Measurements from ENCODE around the gene GALNT2.

Gene GALNT2

DNA sequence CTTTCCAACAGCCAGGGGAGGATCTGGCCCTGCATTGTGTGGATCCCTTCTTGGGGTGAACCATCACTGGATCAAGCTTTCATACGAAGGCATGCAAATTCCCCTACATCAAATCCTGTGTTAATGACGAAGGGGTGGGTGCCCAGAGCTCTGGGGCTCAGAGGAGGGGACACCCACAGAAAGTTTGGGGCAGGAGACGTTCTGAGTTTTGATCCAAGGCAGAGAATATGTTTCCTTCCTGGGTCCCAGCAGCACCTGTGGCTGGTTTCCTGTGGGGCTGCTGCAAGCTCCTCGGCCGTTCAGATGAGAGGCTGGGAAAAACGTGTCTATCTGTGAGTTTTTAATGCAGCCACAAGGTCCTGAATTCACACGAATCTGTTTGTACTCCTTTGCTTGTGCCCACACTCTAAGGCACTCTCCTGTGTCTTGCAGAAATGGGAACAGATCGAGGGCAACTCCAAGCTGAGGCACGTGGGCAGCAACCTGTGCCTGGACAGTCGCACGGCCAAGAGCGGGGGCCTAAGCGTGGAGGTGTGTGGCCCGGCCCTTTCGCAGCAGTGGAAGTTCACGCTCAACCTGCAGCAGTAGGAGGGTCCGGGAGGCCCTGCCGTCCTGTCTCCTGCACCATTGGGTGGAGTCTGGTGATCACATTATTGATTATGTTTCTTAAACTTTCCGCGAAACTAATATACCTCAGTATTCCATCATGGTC is 212.0 kb downstream of the GALNT2 start:
- no peak for DNase-seq (ENCODE audit: low spot score)

DNA sequence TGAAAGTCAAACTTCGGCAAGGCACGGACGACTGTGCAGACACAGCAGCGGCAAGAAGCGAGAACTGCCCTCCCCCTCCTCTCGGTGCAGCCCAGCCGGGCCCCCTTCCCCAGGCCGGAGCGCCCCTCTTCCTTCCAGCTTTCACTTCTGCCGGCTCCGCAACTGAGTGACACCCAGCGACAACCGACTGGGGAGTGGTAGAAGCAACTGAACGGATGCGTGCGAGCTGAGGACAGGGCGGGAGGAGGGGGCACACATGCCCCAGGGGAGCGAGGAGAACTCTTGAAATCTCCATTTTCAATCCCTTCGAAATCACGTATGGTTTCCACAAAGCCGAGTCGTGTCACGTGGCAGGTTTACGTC is 212.5 kb downstream of the GALNT2 start:
- no peak for DNase-seq (ENCODE audit: low spot score)

DNA sequence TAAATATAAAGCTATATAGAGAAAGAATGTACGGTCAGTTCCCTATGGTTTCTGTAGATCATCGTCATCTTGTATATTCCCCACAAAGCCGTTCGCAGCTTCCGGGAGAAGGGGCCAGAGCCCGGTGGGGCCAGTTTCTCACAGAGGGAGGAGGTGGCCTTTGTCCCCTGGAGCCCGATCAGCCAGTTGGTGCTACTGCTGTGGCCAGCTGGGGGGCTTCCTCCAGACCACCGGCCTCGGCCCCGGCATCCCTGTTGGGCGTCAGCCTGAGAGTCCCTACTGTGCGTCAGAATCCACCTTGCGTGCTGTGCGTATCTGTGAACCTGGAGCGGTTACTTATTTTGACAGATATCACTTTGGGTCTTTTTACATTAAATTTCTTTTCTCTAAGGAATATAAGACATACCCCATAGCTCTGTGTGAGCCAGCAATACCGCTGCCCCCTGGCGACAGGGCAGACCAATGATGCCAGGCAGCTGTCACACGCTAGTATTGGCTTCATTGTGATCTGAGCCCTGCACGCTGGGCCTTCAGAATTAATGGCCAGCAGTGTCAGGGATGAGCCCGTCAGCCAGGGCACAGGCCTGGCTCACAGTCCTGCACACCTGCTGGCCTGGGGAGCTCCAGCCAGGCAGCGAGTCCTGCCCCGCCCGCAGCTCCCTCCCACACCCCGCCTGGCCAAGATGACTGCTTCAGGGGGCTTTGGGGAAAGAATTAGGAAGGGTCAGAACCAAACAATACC is 213.2 kb downstream of the GALNT2 start:
- no peak for DNase-seq (ENCODE audit: low spot score)

DNA sequence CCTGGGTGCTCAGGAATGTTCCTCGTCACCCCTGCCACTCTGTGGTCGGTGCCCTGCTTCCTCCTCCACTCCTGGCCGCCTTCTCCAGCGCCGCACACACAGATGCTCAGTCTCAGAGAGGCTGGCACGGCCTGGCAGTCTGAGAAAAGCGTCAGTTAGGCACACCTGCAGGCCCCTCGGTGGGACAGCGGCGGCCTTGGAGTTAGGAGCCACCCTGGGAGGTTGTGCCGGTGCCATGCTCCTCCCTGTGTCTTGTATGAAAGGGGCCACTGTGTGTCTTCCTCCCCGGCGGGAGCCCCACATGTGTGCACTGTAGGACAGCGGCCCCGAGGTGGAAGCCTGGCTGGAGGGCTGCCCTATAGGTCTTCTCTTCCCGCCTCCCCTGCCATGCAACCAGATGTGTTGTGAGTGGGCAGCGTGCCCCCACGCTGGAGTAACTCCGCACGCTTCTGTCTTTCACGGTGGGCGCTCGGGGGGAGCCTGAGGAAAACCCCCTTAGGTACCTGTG is 213.9 kb downstream of the GALNT2 start:
- no peak for DNase-seq (ENCODE audit: low spot score)

DNA sequence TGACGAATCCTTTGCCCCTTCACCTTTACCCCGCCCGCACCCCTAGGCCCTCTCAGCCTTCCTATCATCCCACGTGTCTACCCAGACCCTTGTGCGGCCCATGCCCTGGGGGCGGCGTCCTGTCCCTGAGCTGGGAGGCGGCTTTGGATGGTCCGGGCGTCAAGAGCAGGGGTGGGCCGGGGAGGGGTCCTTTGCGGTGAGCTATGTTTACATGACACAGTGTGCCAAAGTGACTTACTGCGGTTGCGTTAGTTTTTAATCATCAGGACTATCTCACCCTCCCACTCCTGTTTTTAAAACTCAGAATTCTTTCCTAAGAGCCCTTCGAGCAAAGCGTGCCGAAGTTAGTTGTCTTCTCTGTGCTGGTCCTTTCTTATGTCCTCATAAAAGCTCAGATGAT is 214.5 kb downstream of the GALNT2 start:
- no peak for DNase-seq (ENCODE audit: low spot score)

DNA sequence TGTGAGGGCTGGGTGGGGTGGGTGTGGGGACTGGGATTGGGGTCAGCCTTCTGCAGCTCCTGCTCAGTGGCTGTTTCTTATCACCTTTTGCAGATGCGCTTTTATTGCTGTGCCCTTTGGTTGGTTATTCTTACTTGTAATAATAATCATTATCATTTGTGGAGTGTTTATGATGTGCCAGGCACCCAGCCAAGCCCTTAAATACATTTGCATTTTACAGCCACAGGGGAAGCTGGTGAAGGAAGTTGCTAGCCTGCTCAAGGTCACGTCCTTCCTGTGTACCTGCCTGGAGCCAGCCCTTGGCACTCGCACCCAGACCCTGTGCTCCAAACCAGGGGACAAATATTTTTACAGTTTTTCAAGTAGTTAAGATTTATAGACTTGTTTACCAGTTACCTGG is 215.1 kb downstream of the GALNT2 start:
- DNase-seq (ENCODE audit: low spot score) = no peak

DNA sequence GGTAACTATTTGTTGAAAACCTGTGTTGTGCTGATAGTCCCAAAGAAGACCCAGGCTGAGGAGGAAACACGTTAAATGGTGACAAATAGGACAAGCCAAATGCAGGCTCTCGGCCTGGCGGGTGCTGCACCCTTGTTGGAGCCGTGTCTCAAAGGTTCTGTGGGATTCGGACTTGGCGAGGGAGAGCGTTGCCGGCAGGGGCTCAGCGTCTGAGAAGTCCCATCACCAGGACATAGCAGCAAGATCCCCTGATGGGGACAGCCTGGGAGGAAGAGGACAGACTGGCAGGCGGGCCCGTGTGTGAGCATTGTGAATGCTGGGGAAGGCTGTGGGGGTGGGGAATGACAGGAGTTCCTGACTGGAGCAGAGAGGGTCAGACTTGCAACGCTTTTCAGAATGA is 216.6 kb downstream of the GALNT2 start:
- DNase-seq (ENCODE audit: low spot score) = no peak

DNA sequence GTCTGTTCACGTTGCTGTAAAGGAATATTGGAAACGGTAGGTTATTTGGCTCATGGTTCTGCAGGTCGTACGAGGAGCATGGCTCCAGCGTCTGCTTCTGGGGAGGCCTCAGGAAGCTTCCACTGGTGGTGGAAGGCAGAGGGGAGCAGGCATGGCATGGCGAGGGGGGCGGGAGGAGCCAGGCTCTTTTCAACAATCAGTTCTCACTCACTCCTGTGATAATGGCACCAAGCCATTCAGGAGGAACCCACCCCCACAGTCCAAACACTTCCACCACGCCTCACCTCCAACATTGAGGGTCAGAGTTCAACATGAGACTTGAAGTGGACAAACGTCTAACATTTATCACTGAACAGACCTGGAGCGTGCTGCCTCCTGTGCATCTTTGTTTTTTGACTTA is 217.9 kb downstream of the GALNT2 start:
- DNase-seq (ENCODE audit: low spot score) = no peak

DNA sequence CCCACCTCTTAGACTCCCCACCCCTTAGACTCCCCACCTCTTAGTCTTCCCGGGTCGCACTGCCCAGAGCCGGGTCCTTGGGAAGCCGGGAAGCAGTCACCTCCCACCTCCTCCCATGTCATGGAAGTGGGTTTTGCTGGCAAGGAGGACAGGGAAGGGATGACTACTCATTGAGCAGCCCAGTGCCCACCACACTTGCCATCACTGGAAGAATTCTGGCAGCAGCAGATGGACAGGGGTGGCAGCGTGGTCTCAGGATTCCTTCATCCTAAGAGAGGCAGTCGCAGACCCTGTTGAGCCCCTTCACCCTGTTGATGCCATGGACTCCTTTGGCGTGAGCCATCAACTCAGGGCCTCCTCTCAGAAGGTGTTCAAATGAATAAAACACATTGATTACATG is 218.3 kb downstream of the GALNT2 start:
- no peak for DNase-seq (ENCODE audit: low spot score)

DNA sequence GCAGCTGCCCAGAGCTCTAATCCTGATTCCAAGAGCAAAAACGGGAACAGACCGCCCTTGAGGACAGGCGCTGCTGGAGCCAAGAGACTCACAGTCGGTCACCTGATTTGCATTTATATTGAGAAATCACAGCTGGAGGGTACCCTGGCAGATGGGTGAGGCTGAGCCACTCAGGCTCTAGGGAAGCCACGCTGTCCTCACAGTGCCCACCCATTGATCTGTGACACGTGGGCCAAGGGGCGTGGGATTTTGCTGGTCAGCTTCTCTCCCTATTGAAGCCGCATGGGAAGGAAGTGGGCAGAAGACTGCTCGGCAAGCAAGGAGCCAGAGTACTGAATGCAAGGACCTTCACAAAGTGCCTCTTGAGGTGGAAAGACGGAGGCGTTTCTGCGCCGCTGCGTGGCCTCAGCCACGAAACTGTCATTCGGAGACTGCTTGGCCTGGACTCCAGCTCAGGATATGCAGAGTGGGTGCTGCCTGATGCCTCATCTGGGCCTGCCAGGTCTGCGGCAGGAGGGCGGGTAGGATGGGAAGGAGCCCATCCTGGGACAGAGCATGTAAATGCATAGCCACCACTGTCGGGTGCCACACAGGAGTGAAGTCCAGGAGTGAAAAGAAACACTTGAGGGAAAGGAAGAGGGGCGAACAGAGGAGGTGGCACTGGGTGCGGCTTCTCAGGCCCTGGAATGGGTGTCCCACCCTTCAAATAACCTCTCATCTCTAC is 219.3 kb downstream of the GALNT2 start:
- no peak for DNase-seq (ENCODE audit: low spot score)

DNA sequence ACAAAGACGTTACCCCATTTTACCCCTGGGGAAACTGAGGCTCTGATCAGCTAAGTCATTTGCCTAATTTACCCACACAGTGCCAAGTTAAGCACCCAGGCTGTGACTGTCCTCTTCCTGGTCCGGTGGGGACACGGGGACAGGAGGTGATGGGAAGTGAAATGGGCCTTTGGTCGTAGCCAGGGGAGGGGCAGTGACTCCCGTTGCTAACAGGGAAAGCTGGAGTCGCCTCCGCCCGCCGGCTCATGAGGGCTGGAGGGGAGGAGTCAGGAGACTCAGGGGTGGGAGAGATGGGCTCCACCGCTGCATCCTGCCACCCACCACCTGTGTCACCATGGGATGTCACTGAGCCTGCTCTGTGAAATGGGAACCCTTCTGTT is 219.8 kb downstream of the GALNT2 start:
- DNase-seq (ENCODE audit: low spot score) = no peak

DNA sequence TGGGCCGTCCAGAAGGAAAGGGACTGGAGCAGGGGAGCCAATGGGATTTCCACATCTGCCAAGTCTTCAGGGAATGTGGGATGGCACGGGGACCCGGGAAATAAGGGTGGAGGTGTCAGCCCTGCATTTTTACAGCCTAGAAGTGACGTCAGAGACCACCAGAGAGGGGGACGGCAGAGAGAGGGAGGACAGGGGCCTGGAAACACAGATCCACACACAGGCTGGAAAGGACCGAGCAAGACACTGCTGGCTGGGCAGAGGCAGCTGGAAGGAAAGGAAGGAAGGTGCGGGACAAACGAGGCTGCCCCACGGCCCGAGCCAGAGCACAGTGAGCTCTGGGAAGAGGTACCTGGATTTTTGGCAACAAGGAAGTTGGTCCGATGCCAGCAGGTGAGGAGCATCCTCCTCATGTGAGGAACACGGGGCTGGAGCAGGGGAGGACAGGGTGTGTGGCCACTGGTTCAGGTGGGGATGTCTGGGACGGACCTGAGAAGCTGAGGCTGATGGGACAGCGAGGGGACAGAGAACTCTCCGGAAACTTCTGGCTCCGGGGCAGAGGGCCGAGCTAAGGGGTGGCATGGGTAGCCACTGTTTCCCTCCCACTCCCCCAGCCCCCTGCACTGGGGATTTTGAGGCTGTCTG is 220.8 kb downstream of the GALNT2 start:
- DNase-seq (ENCODE audit: low spot score) = no peak

DNA sequence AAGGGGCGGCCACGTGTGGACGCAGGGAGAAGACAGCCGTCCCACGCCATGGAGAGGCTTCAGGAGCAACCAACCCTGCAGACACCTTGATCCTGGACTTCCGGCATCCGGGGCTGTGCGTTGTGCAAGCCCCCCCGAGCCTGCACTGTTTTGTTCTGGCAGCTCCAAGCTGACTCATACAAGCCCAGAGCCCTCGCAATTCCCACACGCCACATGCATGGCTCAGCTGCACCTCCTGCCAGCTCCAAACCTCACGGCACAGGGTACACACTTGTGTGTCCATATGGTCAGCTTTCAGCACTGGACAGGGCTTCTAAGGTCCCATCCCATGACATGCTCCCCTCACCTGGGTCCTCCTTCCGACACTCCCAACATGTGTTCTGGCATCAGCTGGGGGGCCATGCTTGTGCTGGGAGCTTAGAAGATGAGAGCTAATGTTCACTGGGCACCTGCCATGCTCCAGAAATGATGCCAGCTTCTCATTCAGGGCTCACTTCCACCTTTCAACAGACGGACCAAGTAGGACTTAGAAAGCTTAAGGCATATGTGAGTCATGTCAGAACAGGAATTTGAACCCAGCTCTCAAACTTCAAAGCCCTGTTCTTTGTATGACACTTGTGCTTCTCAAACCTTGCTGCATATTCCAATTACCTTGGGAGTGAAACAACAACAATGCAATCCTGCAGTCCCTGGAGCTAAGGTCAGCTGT is 221.8 kb downstream of the GALNT2 start:
- peak; percentile 32 for DNase-seq (ENCODE audit: low spot score)

DNA sequence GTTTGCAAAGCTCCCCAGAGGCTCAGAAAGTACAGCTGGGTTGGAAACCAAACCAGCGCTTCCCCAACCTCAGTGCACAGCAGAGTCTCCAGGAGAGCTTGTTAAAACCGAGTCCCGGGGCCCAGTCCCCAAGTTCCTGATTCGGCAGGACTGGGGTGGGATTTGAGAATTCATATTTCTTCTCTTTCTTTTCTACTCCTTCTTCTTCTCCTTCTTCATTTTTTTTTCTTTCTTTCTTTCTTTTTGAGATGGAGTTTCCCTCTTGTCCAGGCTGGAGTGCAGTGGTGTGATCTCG is 222.3 kb downstream of the GALNT2 start:
- no peak for DNase-seq (ENCODE audit: low spot score)

DNA sequence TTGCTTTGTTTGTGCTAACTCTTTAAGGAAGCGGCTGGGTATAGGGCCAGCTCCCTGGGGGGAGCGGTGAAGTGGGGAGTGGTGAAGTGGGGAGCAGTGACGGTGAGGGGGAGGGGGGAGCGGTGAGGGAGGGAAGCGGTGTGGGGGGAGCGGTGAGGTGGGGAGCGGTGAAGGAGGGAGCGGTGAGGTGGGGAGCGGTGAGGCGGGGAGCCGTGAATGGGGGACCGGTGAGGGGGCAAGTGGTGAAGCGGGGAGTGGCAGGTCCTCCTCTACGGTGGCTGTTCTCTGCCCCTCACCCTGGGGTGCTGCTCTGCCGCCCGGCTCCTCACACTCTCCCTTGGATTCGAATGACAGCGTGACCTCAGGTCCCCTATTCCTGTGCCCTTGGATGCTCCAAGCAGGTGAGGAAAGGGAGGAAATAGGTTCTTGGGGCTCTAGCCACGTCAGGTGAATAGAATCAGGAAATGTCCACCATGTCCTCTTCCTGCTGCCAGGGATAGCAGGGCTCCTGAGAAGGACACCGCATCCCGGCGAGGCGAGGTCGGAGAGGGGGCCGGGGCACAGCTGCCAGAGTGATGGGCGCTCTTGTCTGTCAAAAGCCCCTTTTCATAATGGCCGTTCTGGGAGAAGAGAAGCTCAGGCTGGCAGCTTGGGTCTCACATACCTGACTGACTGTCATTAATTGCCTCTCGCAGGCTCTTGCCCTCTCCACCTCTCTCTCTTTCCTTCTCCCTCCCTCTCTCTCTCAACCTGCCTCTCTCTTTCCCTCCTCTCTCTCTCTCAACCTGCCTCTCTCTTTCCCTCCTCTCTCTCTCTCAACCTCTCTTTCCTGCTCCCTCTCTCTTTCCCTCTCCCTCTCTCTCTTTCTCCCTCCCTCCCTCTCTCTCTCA is 224.9 kb downstream of the GALNT2 start:
- no peak for DNase-seq (ENCODE audit: low spot score)

DNA sequence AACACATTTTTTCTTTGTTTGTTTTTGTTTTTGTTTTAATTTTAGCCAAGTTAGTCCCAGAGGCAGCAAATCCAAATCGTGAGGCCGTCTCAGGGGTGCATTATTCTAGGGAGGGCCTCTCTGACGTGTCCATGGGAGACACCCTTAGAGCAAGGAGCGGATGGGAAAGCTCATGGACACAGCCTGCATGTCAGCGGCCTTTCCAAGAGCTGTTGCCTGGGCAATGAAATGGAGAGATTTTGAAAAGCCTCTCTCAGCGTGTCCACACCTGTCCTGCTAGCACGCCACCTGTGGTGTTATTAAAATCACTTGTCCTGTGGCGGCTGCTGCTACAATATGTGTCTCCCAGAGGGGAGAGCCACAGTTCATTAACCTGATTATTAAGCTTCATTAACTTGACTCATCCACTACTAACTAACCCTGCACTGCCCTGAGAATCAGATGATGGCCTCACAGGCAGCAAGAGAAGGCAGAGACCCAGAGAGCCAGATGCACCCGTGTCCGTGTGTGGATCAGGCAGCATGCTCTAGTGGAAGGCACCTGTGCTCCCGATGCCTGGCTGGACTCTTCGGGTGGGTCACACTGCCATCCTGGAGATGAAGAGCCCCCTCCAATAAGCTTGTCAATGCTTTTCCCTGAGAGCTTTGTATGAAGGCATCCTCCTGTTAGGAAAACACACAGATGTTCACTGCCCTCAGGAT is 225.8 kb downstream of the GALNT2 start:
- DNase-seq (ENCODE audit: low spot score) = no peak

DNA sequence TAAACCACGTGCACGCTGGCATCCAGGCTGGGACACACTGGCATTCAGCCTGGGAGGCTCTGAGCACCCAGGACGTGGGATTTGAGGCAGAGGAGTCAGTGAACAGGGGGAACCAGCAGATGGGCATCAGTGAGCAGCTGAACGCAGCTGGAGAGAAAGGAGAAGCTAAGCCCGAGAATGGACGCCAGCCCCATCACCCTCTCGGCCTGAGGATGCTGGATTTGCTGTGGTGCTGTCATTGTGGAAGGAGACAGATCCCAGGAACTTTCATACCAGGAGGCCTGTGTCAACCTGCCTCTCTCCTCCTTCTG is 226.3 kb downstream of the GALNT2 start:
- no peak for DNase-seq (ENCODE audit: low spot score)

DNA sequence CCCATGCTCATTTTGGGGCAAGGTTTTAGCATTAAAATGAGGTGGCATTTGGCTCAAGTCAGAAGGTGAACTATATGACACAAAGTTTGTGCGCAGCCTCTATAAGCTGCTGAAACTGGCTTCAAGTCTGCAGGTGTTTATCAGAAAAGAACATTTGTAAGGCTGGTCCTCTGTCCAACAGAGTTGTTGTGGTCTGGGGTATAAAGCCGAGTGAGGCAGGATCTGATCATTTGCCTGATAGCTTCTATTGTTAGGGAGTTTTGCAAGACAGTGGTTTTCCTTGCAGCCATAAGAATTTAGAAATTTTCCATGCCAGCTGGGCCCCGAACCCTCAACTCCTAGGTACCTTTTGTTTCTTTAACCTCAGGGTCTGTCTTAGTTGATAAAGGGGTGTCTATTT is 228.3 kb downstream of the GALNT2 start:
- no peak for DNase-seq (ENCODE audit: low spot score)

DNA sequence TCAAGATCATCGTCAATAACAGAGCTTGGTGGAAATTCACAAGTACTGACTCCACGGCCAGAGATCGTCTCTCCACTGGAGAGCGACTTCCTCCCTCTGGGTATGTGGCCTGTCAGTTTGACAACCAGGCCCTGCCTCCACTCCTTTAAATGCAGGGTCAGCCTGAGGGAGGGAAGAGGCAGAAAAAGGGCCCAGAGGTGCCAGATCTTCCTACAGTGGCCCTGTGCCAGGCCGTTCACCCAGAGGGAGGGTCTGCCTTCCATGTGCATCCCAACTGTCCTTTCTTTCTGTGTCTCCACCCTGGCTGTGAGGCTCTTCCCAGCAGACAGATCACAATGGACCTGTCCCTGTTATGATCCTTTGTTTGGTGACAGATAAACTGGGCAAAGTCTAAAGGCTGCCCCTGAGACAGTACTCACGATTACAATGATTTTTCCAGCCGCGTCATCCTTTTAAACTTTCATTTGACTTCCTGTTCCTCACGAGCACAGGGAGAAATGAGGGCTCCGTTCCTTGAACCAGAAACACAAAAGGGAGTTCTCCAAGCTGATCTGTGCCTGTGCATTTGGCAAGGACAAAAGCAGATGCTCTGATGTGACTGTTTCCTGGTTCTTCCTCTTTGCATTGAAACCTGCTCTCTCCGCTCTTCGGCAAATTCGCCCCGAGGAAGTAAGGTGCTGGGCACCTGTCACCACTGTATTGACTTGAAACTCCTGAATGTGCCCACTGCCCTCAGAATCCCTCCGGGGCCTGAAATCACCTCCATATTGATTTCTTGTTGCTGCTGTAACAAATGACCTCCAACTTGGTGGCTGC is 232.4 kb downstream of the GALNT2 start:
- no peak for DNase-seq (ENCODE audit: low spot score)

Data from Ammon's horn (tissue), 1 donor.